ENCODE measurements around the gene HTRA3. TPM values are rescaled to one million over a fixed set of nuclear protein-coding genes. Genes with fewer than 3 reads are reported as not detected.

HTRA3 gene
- total RNA-seq, 1 donor from 2014 or later = 0.16 TPM

- Mint-ChIP-seq H3K9me3 (ENCODE audit: unreplicated experiment) (no peaks in the 10 kb centered on the region), H3K4me1 (ENCODE audit: unreplicated experiment) (peaks cover 7% of the 10 kb centered on the region), H3K36me3 (ENCODE audit: unreplicated experiment) (no peaks in the 10 kb centered on the region), H3K27me3 (ENCODE audit: unreplicated experiment) (peaks cover 19% of the 10 kb centered on the region), H3K4me3 (ENCODE audit: unreplicated experiment) (no peak overlapping the region), H3K27ac (ENCODE audit: unreplicated experiment) (no peak overlapping the region)
- TF ChIP-seq CTCF (IDR thresholded peaks at IDR 0.05) = no peak
- DNase-seq (ENCODE audit: extremely low spot score, unreplicated experiment) = no peak
Observed at GRCh38 chr4:8349664-8350236, 80.2 kb downstream of the HTRA3 start.

- no peak overlapping the region for H3K4me3 Mint-ChIP-seq (ENCODE audit: unreplicated experiment)
- H3K4me1 Mint-ChIP-seq (ENCODE audit: unreplicated experiment) = peaks cover 7% of the 10 kb centered on the region
- H3K27me3 Mint-ChIP-seq (ENCODE audit: unreplicated experiment) = peaks cover 16% of the 10 kb centered on the region
- no peak for TF ChIP-seq CTCF (IDR thresholded peaks at IDR 0.05)
- H3K9me3 Mint-ChIP-seq (ENCODE audit: unreplicated experiment) = no peaks in the 10 kb centered on the region
- H3K27ac Mint-ChIP-seq (ENCODE audit: unreplicated experiment) = no peak overlapping the region
- DNase-seq (ENCODE audit: extremely low spot score, unreplicated experiment) = no peak
- H3K36me3 Mint-ChIP-seq (ENCODE audit: unreplicated experiment) = no peaks in the 10 kb centered on the region
Observed at GRCh38 chr4:8350352-8350751, 80.8 kb downstream of the HTRA3 start.

- Mint-ChIP-seq H3K27me3 (ENCODE audit: unreplicated experiment) (peaks cover 15% of the 10 kb centered on the region), H3K4me3 (ENCODE audit: unreplicated experiment) (no peak overlapping the region), H3K9me3 (ENCODE audit: unreplicated experiment) (no peaks in the 10 kb centered on the region), H3K36me3 (ENCODE audit: unreplicated experiment) (no peaks in the 10 kb centered on the region), H3K27ac (ENCODE audit: unreplicated experiment) (no peak overlapping the region), H3K4me1 (ENCODE audit: unreplicated experiment) (peaks cover 7% of the 10 kb centered on the region)
- no peak for TF ChIP-seq CTCF (IDR thresholded peaks at IDR 0.05)
- no peak for DNase-seq (ENCODE audit: extremely low spot score, unreplicated experiment)
Observed at GRCh38 chr4:8350841-8351461, 81.4 kb downstream of the HTRA3 start.

GRCh38 chr4:8351931-8352367 lies 82.4 kb downstream of the HTRA3 start:
- no peak for DNase-seq (ENCODE audit: extremely low spot score, unreplicated experiment)
- peaks cover 13% of the 10 kb centered on the region for H3K27me3 Mint-ChIP-seq (ENCODE audit: unreplicated experiment)
- peaks cover 7% of the 10 kb centered on the region for H3K4me1 Mint-ChIP-seq (ENCODE audit: unreplicated experiment)
- H3K4me3 Mint-ChIP-seq (ENCODE audit: unreplicated experiment) = no peak overlapping the region
- no peaks in the 10 kb centered on the region for H3K36me3 Mint-ChIP-seq (ENCODE audit: unreplicated experiment)
- H3K27ac Mint-ChIP-seq (ENCODE audit: unreplicated experiment) = no peak overlapping the region
- TF ChIP-seq CTCF (IDR thresholded peaks at IDR 0.05) = no peak
- H3K9me3 Mint-ChIP-seq (ENCODE audit: unreplicated experiment) = no peaks in the 10 kb centered on the region

GRCh38 chr4:8352368-8353157 lies 83.0 kb downstream of the HTRA3 start:
- Mint-ChIP-seq H3K4me3 (ENCODE audit: unreplicated experiment) (no peak overlapping the region), H3K27me3 (ENCODE audit: unreplicated experiment) (peaks cover 14% of the 10 kb centered on the region), H3K27ac (ENCODE audit: unreplicated experiment) (no peak overlapping the region), H3K4me1 (ENCODE audit: unreplicated experiment) (peaks cover 7% of the 10 kb centered on the region), H3K36me3 (ENCODE audit: unreplicated experiment) (no peaks in the 10 kb centered on the region), H3K9me3 (ENCODE audit: unreplicated experiment) (no peaks in the 10 kb centered on the region)
- DNase-seq (ENCODE audit: extremely low spot score, unreplicated experiment) = no peak
- TF ChIP-seq CTCF (IDR thresholded peaks at IDR 0.05) = no peak
